ENCODE results near the gene STUB1. TPM values are rescaled to one million over a fixed set of nuclear protein-coding genes. Genes with fewer than 3 reads are reported as not detected.

The STUB1 gene
- total RNA-seq = 67.9 and 71.2 TPM in 2 replicates

GRCh38 chr16:679814-680624, at the start of gene STUB1:
Gene STUB1, plus strand, starts transcription at chr16:680410. Its CDS starts 116 bp downstream, at chr16:680526.
- intact Hi-C loops (cut with micrococcal nuclease) = loop anchor here (1.0 kb wide), 2 partner anchors 12 to 43 kb away; partner anchors contain the start of gene RHOT2

GRCh38 chr16:630815-631405, 49.3 kb upstream of the STUB1 start, which contains the start of gene WFIKKN1:
Gene WFIKKN1, plus strand, starts transcription at chr16:630985. Its CDS starts 269 bp downstream, at chr16:631254.
- intact Hi-C loops (cut with micrococcal nuclease) = no loop called here

DNA sequence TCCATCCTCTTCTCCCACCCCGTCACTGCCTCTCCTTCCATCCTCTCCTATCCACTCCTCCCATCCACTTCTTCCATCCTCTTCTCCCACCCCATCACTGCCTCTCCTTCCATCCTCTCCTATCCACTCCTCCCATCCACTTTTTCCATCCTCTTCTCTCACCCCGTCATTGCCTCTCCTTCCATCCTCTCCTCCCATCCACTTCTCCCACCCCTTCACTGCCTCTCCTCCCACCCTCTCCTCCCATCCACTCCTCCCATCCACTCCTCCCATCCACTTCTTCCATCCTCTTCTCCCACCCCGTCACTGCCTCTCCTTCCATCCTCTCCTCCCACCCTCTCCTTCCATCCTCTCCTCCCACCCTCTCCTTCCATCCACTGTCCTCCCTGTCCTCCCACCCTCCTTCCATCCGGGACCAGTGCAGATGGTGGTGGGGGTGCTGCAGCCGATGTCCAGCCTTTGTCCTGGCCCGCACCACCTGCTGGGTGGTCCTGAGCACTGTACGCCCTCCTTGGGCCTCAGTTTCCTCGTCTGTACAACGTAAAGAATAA, 48.3 kb upstream of the STUB1 start:
- intact Hi-C loops (cut with micrococcal nuclease) = no loop called here

DNA sequence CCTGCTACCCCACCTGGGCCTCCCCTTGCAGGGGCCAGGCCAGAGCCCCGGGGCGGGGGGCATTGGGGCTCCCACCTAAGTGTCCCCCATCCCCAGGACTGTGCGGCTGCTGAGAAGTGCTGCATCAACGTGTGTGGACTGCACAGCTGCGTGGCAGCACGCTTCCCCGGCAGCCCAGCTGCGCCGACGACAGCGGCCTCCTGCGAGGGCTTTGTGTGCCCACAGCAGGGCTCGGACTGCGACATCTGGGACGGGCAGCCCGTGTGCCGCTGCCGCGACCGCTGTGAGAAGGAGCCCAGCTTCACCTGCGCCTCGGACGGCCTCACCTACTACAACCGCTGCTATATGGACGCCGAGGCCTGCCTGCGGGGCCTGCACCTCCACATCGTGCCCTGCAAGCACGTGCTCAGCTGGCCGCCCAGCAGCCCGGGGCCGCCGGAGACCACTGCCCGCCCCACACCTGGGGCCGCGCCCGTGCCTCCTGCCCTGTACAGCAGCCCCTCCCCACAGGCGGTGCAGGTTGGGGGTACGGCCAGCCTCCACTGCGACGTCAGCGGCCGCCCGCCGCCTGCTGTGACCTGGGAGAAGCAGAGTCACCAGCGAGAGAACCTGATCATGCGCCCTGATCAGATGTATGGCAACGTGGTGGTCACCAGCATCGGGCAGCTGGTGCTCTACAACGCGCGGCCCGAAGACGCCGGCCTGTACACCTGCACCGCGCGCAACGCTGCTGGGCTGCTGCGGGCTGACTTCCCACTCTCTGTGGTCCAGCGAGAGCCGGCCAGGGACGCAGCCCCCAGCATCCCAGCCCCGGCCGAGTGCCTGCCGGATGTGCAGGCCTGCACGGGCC, 47.5 kb upstream of the STUB1 start:
- intact Hi-C loops (cut with micrococcal nuclease) = no loop called here

DNA sequence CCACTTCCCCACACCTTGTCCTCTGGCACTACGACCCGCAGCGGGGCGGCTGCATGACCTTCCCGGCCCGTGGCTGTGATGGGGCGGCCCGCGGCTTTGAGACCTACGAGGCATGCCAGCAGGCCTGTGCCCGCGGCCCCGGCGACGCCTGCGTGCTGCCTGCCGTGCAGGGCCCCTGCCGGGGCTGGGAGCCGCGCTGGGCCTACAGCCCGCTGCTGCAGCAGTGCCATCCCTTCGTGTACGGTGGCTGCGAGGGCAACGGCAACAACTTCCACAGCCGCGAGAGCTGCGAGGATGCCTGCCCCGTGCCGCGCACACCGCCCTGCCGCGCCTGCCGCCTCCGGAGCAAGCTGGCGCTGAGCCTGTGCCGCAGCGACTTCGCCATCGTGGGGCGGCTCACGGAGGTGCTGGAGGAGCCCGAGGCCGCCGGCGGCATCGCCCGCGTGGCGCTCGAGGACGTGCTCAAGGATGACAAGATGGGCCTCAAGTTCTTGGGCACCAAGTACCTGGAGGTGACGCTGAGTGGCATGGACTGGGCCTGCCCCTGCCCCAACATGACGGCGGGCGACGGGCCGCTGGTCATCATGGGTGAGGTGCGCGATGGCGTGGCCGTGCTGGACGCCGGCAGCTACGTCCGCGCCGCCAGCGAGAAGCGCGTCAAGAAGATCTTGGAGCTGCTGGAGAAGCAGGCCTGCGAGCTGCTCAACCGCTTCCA, 46.7 kb upstream of the STUB1 start:
- intact Hi-C loops (cut with micrococcal nuclease) = no loop called here

DNA sequence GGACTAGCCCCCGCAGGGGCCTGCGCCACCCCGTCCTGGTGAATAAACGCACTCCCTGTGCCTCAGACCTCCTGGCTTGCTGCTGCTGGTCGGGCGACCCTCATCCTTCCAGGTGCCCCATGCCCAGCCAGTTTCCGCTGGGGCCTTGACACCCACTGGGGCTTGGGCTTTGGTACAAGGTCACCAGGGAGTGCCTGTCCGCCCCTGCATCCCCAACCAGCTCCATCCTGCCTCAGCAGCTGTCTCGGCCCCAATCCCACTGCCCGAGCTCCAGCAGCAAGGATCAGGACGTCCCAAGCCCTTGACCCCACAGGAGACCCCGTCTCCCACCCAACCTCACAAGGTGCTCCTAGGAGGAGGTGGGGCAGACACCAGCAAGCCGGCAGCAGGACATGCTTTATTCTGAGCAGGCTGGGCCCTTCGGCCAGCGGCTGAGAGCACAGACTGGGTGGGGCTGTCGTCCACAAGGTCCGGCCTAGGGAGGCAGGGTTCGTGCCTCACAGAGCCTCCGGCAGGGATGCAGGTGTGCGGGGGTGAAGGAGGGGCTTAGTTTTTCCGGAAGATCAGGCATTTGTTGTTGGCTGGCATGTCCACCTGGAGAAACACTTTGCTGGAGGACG, 46.0 kb upstream of the STUB1 start:
- intact Hi-C loops (cut with micrococcal nuclease) = no loop called here

DNA sequence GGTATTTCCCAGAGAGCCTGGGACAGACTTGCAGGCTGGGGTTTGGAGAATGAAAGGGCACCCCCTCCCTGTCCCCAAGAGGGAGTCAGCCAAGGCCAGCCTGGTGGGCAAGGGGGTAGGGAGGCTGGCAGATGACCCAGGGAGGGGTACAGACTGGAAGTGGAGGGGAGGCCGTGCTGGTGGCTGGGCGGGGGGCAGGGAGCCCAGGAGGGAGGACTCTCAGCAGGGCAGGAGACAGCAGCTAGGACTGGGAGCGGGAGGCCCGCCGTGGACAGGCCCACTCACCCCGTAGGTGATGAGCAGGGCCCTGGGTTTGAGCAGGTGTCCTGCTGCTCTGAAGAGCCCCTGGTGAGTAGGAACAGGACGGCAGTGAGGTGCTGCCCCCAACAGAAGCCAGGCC, 45.2 kb upstream of the STUB1 start:
- intact Hi-C loops (cut with micrococcal nuclease) = loop anchor here (5.0 kb wide), 1 partner anchor 108 kb away; the partner anchor contains the start of gene CAPN15

DNA sequence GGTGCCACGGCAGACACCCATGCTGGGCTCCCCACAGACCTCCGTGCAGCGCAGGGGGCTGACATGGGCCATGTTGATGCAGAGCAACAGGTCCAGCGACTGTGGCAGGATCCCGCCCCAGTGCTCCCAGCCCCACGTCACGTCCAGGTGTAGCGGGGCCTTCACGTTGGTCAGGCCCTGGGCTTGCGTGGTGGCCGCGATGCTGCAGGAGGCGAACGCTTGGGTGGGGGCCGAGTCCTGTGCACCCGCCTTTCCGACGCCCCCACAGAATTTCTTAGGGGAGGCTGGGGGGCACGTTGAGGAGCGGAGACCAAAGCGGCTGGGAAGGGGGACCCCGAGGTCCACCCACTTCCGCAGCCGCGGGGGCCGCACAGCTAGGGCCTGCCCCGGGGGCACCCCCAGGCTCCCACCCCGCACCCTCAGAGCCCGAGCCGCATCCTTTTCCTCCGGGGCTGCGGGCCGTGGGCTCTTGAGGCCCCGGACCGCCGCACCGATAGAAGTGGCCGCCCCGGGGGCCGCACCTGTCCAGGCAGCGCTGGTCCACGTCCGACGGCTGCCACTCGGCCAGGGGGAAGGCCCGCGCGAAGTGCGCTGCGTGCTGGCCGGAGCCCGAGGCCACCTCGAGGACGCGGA, 44.5 kb upstream of the STUB1 start:
- intact Hi-C loops (cut with micrococcal nuclease) = loop anchor here (1.0 to 5.0 kb wide), 5 partner anchors 25 to 235 kb away; partner anchors contain the start of genes CAPN15, DECR2 and JMJD8

DNA sequence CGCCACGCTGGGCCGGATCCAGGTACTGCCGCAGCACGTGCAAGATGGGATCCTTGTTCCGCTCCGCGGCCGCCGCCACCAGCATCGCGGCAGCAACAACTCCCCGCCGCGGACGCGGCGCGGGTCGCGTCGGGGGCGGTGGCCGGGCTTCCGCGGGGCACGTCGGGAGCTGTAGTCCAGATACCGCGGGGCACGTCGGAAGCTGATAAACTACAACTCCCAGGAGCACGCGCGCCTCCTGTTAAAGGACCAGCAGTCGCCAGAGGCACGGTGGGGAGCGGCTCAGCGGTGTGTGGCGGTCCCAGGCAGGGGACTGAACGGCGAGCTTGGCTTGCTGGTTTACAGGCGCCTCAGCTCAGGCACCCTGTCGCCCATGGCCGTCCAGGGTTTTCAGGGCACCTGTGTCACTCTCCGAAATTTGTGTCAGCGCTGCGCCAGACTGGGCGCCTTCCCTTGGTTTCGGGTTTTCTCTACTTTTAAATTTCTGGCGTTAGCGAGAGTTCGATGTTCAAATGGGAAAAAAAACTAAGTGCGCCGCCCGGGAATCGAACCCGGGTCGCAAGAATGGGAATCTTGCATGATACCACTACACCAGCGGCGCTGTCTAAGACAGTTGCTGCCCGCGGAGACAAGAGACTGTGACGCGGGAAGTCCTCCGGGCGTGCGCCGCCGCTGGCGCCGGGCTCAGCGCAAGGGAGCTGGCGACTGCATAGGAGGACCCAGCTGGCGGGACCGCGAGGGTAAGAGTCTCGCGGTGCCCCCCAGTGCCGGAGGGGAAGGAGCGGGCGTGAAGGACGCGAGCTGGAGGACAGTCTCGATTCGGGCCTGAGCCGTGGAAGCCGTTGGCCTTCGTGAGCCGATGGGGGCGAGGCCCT, 43.8 kb upstream of the STUB1 start, which contains the start of gene METTL26:
Gene METTL26, minus strand, starts transcription at position 100 of the 875 bp plus-strand sequence. Its CDS starts 15 bp downstream, at position 85.
- intact Hi-C loops (cut with micrococcal nuclease) = loop anchor here (1.0 to 5.0 kb wide), 6 partner anchors 24 to 236 kb away; partner anchors contain the start of genes CAPN15, DECR2, JMJD8 and STUB1

GRCh38 chr16:637081-638018, 42.9 kb upstream of the STUB1 start:
- intact Hi-C loops (cut with micrococcal nuclease) = loop anchor here (1.0 to 5.0 kb wide), 4 partner anchors 23 to 237 kb away; partner anchors contain the start of genes CAPN15, DECR2 and STUB1

GRCh38 chr16:638034-638543, 42.1 kb upstream of the STUB1 start:
- intact Hi-C loops (cut with micrococcal nuclease) = loop anchor here (5.0 kb wide), 1 partner anchor 111 kb away; the partner anchor contains the start of gene CAPN15

DNA sequence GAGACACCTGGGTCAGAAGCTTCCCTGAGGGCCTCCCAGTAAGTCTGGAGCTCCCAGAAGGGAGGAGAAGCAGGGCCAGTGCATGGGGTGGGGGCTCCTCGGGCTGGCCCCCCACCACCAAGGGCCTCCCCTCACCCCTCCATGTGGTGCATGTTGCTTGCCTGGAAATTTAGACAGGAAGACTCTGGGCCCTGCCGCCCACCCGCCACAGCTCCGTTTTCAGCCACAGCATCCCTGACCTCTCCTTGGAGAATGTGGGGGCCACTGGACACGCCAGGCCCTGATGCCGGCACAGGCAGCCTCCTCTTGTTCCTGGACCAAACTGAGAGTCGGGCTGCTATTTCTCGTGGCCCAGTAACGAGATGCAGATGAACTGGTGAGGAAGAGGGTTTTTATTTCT, 41.4 kb upstream of the STUB1 start:
- intact Hi-C loops (cut with micrococcal nuclease) = loop anchor here (5.0 kb wide), 1 partner anchor 112 kb away; the partner anchor contains the start of gene CAPN15

- intact Hi-C loops (cut with micrococcal nuclease) = no loop called here
These were observed 39.6 kb upstream of the STUB1 start for GRCh38 chr16:640614-641013.

GRCh38 chr16:641326-642188, 38.7 kb upstream of the STUB1 start, which contains the start of gene MCRIP2:
Gene MCRIP2, plus strand, starts transcription at chr16:641828. Its CDS starts 164 bp downstream, at chr16:641992.
- intact Hi-C loops (cut with micrococcal nuclease) = no loop called here

DNA sequence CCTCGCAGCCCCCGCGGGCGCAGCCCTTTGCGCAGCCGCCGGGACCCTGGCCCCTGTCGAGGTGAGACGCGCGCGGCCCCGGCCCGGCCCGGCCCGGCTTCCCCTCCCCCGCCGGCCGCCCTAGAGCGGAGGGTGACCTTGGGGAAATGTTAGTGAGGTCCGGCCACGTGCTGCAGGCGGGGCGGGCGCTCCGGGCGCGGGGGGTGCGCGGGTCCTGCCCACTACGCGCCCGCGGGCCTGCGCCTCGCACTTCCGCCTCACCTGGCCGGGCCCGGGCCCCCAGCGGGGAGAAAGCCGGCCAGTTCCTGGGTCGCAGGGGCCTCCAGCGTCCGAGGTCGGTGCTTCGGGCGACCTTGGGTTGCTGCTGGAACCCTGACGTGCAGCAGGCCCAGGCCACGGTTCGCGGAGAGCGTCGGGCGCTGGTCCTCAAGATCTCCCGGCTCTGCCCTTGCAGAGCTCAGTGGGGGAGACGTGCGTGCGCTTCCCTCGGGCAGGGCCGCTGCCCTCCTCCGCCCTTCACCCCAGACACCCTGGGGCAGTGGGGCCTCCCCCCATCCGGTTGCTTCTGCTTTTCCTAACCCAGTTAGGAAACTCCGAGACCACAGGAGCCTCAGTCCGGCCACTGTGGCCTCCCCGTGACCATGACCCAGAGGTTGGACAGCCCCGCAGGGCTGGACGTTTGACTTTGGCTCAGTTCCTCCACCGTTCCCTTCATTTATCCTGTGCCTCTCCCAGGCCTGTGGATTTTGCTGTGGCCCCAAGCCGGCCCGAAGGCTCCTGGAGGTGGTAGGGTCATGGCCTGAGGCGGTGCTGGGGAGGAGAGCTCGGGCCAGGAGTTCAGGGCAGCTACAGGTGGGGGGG, 37.8 kb upstream of the STUB1 start:
- intact Hi-C loops (cut with micrococcal nuclease) = no loop called here
